ENCODE results near the gene SPECC1. TPM values are rescaled to one million over a fixed set of nuclear protein-coding genes. Genes with fewer than 3 reads are reported as not detected.

Gene SPECC1
- total and polyA plus RNA-seq, 2 donors (not counting 3 experiments of a cell fraction or from before 2014, with no cell fraction given): 5.3 to 20.4 TPM

DNA sequence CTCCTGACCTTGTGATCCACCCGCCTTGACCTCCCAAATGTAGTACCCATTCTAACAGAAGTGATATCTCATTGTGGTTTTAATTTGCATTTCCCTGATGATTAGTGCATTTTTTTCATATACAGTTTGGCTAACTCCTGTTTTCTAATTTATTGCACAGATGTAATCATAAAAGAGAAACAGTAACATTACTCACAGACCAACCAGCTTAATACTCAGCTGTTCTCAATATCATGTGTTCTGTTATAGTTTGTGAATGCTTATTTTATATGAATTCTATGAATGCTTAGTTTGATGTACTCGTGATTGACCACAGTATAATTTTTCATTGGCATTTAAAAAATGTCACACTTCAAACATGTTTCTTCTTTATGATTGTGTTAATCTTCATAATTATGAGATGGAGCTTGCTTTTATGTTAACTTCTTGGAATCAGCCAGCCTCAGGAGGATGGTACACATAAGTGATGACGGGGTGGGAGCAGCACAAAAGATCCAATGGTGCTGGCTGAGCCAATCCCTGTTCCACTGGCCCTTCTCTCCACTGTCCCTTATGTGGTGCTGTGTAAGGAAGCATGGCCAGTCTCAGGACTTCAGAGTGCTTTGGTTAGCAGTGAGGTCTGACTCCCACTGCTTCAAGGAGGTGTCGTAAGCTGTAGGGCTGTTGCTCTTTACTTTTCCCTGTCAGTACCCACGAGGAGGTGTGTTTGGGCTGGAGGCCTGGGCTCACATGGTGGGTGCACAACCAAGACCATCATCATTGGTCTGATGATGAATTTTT is 191.0 kb downstream of the SPECC1 start:
- Histone ChIP-seq H3K79me2 (ENCODE audit: control insufficient read depth, insufficient read depth, low read length) (no peaks in the 10 kb centered on the region), H3K9me3 (replicated peaks; ENCODE audit: control insufficient read depth, insufficient read depth, low read length) (no peaks in the 10 kb centered on the region), H3K9ac (replicated peaks; ENCODE audit: extremely low read depth, insufficient read depth, low read length) (no peak overlapping the region), H3K9me1 (replicated peaks; ENCODE audit: control insufficient read depth, extremely low read depth, insufficient read depth, low read length) (no peaks in the 10 kb centered on the region), H3K4me2 (ENCODE audit: insufficient read depth, low read length) (no peak overlapping the region), H3K27ac (ENCODE audit: insufficient read depth, low read depth, low read length) (no peak overlapping the region), H3K4me3 (replicated peaks in 1 of 3; ENCODE audit: insufficient read depth in 1 of 3, low read depth in 1 of 3, low read length in 3 of 3) (no peak overlapping the region), H2AFZ (ENCODE audit: low read depth, low read length) (no peak overlapping the region), H3K4me1 (ENCODE audit: control insufficient read depth, extremely low read depth, insufficient read depth, low read length) (peaks cover 6% of the 10 kb centered on the region), H4K20me1 (replicated peaks; ENCODE audit: control insufficient read depth, extremely low read depth, insufficient read depth, low read length) (no peaks in the 10 kb centered on the region), H3K27me3 (ENCODE audit: control insufficient read depth in 2 of 2, insufficient read depth in 2 of 2, low read length in 2 of 2) (no peaks in the 10 kb centered on the region), H3K36me3 (ENCODE audit: control insufficient read depth in 2 of 2, extremely low read depth in 1 of 2, insufficient read depth in 2 of 2, low read length in 2 of 2) (no peaks in the 10 kb centered on the region)
- FAIRE-seq: no peak
- intact Hi-C loops (cut with micrococcal nuclease) (no loop called here), dilution Hi-C loops (cut with MboI; ENCODE audit: extremely low pct_ligation_motif_present, low sequenced_read_pairs) (no loop called here)
- CTCF ChIA-PET: no interaction called here
- no peak for TF ChIP-seq POLR2AphosphoS5 (IDR thresholded peaks at IDR 0.05; ENCODE audit: insufficient read depth, low read depth, low read length)
- TF ChIP-seq MYC (IDR thresholded peaks at IDR 0.05; ENCODE audit: low read depth, low read length): no peak
- BruUV-seq (replicated peaks): no TSS peak
- POLR2A ChIA-PET: no interaction called here
- no peak for DNase-seq (ENCODE audit: low read depth, low spot score)

DNA sequence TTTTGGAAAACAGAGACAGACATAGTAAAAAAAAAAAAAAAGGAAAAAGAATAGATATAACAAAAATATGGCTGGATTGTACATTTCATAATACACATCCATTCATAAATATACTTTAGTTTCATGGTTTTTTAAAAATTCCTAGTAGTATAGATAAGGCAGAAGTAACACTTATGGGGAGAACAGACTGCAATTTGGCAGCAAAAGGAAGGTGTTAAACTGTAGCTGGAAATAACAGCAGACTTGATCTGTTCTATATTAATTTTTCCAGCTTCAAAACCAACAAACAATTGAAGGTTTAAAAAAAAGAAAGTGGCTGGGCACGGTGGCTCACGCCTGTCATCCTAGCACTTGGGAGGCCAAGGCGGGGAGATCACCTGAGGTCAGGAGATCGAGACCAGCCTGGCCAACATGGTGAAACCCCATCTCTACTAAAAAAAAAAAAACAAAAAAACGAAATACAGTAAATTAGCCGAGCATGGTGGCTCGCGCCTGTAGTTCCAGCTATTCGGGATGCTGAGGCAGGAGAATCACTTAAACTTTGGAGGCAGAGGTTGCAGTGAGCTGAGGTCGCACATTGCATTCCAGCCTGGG is 191.8 kb downstream of the SPECC1 start:
- DNase-seq (ENCODE audit: low read depth, low spot score) (no peak), FAIRE-seq (no peak)
- no peaks in the 10 kb centered on the region for H3K9me3 ChIP-seq (replicated peaks; ENCODE audit: control insufficient read depth, insufficient read depth, low read length)
- H2AFZ ChIP-seq (ENCODE audit: low read depth, low read length): no peak overlapping the region
- no peaks in the 10 kb centered on the region for H4K20me1 ChIP-seq (replicated peaks; ENCODE audit: control insufficient read depth, extremely low read depth, insufficient read depth, low read length)
- no peaks in the 10 kb centered on the region for H3K27me3 ChIP-seq (ENCODE audit: control insufficient read depth in 2 of 2, insufficient read depth in 2 of 2, low read length in 2 of 2)
- no peak overlapping the region for H3K27ac ChIP-seq (ENCODE audit: insufficient read depth, low read depth, low read length)
- ChIA-PET POLR2A (no interaction called here), CTCF (interaction anchor here (0.9 kb wide), 1 partner anchor 12 kb away, joined by 3 read pairs; no protein-coding TSS in a partner anchor)
- intact Hi-C loops (cut with micrococcal nuclease): no loop called here
- H3K36me3 ChIP-seq (ENCODE audit: control insufficient read depth in 2 of 2, extremely low read depth in 1 of 2, insufficient read depth in 2 of 2, low read length in 2 of 2): no peaks in the 10 kb centered on the region
- TF ChIP-seq POLR2AphosphoS5 (IDR thresholded peaks at IDR 0.05; ENCODE audit: insufficient read depth, low read depth, low read length): no peak
- TF ChIP-seq MYC (IDR thresholded peaks at IDR 0.05; ENCODE audit: low read depth, low read length): no peak
- no peak for TF ChIP-seq GATA2 (IDR thresholded peaks at IDR 0.05; ENCODE audit: insufficient read depth, insufficient read length, low read depth, low read length)
- TF ChIP-seq POLR2A (IDR thresholded peaks at IDR 0.05; ENCODE audit: low read depth, low read length): no peak
- TF ChIP-seq FOS (IDR thresholded peaks at IDR 0.05; ENCODE audit: borderline replicate concordance, insufficient read depth, low read length): no peak
- TF ChIP-seq EZH2 (IDR thresholded peaks at IDR 0.05; ENCODE audit: borderline replicate concordance, low read depth, low read length, severe bottlenecking): no peak
- TF ChIP-seq, protein P1, sequence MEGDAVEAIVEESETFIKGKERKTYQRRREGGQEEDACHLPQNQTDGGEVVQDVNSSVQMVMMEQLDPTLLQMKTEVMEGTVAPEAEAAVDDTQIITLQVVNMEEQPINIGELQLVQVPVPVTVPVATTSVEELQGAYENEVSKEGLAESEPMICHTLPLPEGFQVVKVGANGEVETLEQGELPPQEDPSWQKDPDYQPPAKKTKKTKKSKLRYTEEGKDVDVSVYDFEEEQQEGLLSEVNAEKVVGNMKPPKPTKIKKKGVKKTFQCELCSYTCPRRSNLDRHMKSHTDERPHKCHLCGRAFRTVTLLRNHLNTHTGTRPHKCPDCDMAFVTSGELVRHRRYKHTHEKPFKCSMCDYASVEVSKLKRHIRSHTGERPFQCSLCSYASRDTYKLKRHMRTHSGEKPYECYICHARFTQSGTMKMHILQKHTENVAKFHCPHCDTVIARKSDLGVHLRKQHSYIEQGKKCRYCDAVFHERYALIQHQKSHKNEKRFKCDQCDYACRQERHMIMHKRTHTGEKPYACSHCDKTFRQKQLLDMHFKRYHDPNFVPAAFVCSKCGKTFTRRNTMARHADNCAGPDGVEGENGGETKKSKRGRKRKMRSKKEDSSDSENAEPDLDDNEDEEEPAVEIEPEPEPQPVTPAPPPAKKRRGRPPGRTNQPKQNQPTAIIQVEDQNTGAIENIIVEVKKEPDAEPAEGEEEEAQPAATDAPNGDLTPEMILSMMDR (IDR thresholded peaks at IDR 0.05; ENCODE audit: extremely low read depth in 1 of 2, insufficient read depth in 1 of 2, low read depth in 1 of 2, low read length in 2 of 2): no peak
- no peak for TF ChIP-seq JUN (IDR thresholded peaks at IDR 0.05; ENCODE audit: borderline replicate concordance, insufficient read depth, insufficient read length, low read depth)
- TF ChIP-seq, protein P2, sequence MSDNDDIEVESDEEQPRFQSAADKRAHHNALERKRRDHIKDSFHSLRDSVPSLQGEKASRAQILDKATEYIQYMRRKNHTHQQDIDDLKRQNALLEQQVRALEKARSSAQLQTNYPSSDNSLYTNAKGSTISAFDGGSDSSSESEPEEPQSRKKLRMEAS (IDR thresholded peaks at IDR 0.05; ENCODE audit: insufficient read depth, insufficient read length): no peak
- BruUV-seq (replicated peaks): no TSS peak
- H3K4me1 ChIP-seq (ENCODE audit: control insufficient read depth, extremely low read depth, insufficient read depth, low read length): peaks cover 9% of the 10 kb centered on the region
- H3K4me3 ChIP-seq (replicated peaks in 1 of 3; ENCODE audit: insufficient read depth in 1 of 3, low read depth in 1 of 3, low read length in 3 of 3): no peak overlapping the region
- no peak overlapping the region for H3K4me2 ChIP-seq (ENCODE audit: insufficient read depth, low read length)
- no peaks in the 10 kb centered on the region for H3K9me1 ChIP-seq (replicated peaks; ENCODE audit: control insufficient read depth, extremely low read depth, insufficient read depth, low read length)
- no peaks in the 10 kb centered on the region for H3K79me2 ChIP-seq (ENCODE audit: control insufficient read depth, insufficient read depth, low read length)
- dilution Hi-C loops (cut with MboI; ENCODE audit: extremely low pct_ligation_motif_present, low sequenced_read_pairs): no loop called here
- H3K9ac ChIP-seq (replicated peaks; ENCODE audit: extremely low read depth, insufficient read depth, low read length): no peak overlapping the region
